KOPT-K1 (cell line): ENCODE results near the gene TP53BP2.
"Not testable (repeated sequence)": the region's sequence is repeated elsewhere in the genome, so short reads cannot be mapped to it uniquely, and the experiment has no call there.

Experiments
- H3K27ac ChIP-seq: fragments of 200-600 bp; sonication (generic); 2 replicates; pipeline ENCODE4 v1.5.1; 2016; ENCODE audit warnings: antibody characterized with exemption, mild to moderate bottlenecking, low read depth, low read length; ENCODE audit not compliant: poor library complexity, severe bottlenecking
- H3K36me3 ChIP-seq: fragments of 200-600 bp; sonication (generic); 2 replicates; pipeline ENCODE4 v1.5.1; 2017; ENCODE audit warnings: antibody characterized with exemption, mild to moderate bottlenecking, low read length, moderate library complexity; ENCODE audit not compliant: insufficient read depth
- H3K9me3 ChIP-seq: fragments of 200-600 bp; sonication (generic); 2 replicates; pipeline ENCODE4 v1.5.1; 2017; ENCODE audit warnings: antibody characterized with exemption, low read length, mild to moderate bottlenecking; ENCODE audit not compliant: insufficient read depth, poor library complexity, severe bottlenecking

TP53BP2 gene

GRCh38 chr1:223845810-223846682, at the start of gene TP53BP2:
TP53BP2 (minus strand) TSS chr1:223845947; CDS start chr1:223845680, 267 bp downstream.
- Histone ChIP-seq H3K9me3 (no peaks in the 10 kb centered on the region), H3K36me3 (no peaks in the 10 kb centered on the region), H3K27ac (peak within 1 kb of the TSS; percentile 80)

DNA sequence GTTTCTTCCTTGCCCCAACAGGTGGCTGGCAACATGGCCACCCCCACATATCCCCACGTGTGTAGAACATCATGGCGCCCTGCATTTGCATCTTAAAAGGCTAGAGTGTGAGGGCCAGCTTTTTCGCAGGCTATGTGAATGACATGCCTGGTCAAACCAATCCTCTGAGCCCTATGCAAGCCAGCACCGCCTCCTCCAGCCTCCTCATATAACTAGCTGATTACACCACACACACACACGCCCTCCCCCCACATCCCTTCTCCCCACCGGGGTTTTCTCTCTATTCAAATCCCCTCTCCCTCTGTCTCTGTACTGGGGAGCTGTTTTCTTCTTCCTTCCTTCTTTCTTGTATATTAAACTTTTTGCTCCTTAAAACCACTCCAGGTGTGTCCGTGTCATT, 44.7 kb upstream of the TP53BP2 start:
- H3K9me3 ChIP-seq, H3K27ac ChIP-seq, H3K36me3 ChIP-seq: not testable (repeated sequence)

GRCh38 chr1:223889319-223889718, 43.6 kb upstream of the TP53BP2 start:
- not testable (repeated sequence) for H3K36me3 ChIP-seq, H3K9me3 ChIP-seq, H3K27ac ChIP-seq

DNA sequence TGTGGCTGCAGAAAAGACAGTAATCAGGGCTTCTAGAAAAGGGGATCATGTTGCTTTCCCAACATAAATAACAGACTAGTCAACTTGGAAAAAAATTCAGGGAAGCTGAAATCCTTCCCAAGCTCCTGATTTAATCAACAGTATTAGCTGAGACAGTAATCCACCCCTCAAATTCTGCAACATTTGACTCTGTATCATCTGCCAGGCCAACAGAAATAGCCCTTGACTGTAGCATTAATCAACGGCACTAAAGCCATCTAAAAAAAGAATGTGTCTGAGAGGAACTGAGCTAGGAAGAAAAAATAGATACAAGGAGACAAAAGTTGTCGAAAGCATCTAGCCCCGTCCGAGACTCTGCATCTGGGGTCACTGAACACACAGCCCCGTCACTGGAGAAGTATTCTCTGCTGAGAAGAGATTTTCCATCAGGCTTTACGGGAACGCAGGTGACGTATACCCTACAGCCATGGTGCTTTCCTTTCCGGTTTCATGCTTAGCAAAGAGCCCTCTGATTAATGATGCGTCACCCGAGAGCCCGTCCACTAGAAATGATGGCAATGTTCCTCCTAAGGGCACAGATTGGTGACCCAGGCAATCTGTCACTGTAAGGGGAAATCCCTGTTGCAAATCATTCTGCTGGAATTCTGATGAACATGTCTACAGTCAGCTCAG, 42.1 kb upstream of the TP53BP2 start:
- no peaks in the 10 kb centered on the region for H3K36me3 ChIP-seq
- no peak overlapping the region for H3K27ac ChIP-seq
- H3K9me3 ChIP-seq = no peaks in the 10 kb centered on the region

DNA sequence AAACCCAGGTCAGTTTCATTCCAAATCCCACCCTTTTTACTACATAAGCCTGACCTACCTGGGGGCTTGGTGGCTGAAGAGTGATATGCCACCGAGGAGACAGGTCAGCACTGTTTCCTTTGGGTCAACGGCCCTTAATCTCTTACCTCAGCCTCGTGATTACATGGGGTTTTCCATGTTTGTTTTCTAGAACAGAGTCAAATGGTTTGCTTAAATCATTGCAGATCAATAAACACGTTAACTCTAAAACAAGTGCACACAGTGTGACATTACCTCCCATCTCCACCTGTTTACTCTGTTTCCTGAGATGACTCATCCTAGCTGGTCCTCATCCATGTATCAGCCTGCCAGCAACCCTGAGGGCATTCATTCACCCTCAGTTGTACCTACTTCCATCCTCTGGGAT, 40.8 kb upstream of the TP53BP2 start:
- Histone ChIP-seq H3K27ac (no peak overlapping the region), H3K36me3 (no peaks in the 10 kb centered on the region), H3K9me3 (no peaks in the 10 kb centered on the region)

GRCh38 chr1:223885614-223886013, 39.9 kb upstream of the TP53BP2 start:
- Histone ChIP-seq H3K27ac (no peak overlapping the region), H3K9me3 (no peaks in the 10 kb centered on the region), H3K36me3 (no peaks in the 10 kb centered on the region)

DNA sequence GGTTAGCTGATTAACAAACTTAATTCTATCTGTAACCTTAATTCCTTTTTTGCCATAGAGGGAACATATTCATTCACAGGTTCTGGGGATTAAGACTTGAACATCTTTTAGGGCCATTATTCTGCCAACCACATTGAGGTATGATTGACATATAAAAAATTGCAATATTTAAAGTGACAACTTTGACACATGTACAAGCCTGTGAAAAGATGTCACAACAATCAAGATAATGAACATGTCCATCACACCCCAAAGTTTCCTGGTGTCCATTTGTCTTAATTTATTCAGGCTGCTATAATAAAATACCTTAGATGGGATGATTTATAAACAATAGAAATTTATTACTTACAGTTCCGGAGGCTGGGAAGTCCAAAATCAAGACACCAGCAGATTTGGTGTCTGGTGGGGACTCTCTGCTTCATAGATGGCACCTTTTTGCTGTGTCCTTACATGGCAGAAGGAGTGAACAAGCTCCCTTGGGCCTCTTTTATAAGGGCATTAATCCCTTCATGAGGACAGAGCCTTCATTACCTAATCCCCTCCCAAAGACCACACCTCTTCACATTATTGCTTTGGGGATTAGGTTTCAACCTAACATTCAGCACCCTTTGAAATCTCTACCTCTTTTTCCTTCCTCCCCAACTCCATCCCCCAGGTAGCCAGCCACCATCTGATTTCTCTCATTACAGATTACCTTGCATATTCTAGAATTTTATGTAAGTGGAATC, 33.0 kb upstream of the TP53BP2 start:
- Histone ChIP-seq H3K9me3 (no peaks in the 10 kb centered on the region), H3K27ac (no peak overlapping the region)

GRCh38 chr1:223877804-223878203, 32.1 kb upstream of the TP53BP2 start:
- H3K36me3 ChIP-seq = no peaks in the 10 kb centered on the region
- H3K9me3 ChIP-seq = no peaks in the 10 kb centered on the region

More for the DNA sequence above, 33.0 kb upstream of the TP53BP2 start:
- H3K36me3 ChIP-seq = no peaks in the 10 kb centered on the region

DNA sequence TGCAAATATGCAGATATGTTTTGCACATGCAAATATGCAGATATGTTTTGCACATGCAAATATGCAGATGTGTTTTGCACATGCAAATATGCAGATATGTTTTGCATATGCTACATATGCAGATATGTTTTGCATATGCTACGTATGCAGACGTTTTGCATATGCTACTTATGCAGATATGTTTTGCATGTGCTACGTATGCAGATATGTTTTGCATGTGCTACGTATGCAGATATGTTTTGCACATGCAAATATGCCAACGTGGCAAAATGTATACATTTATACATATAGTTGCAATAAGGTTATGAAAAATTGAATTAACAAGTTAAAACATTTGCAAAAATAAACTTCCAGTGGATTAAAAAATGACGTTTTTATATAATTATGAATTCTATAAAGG, 30.8 kb upstream of the TP53BP2 start:
- Histone ChIP-seq H3K27ac (no peak overlapping the region), H3K9me3 (no peaks in the 10 kb centered on the region), H3K36me3 (no peaks in the 10 kb centered on the region)

More at GRCh38 chr1:223877804-223878203, 32.1 kb upstream of the TP53BP2 start:
- H3K27ac ChIP-seq = no peak overlapping the region

DNA sequence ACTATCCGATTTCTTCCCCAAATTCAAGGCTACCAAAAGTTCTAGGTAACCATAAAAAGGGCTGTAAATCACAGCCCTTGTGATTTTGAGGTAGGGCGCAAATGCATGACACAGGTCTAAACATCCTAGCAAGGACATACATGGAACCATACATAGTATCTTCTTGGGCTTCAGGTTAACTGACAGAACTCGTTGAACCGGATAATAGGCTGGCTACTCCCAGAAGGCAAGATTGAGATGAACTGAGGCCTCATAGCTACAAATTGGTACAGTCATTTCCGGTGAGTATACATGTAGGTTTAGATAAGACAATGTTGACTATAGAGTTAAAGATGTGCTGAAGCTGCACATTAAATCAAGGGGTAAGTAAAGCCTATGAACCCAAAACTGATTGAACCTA, 27.3 kb upstream of the TP53BP2 start:
- no peaks in the 10 kb centered on the region for H3K36me3 ChIP-seq

DNA sequence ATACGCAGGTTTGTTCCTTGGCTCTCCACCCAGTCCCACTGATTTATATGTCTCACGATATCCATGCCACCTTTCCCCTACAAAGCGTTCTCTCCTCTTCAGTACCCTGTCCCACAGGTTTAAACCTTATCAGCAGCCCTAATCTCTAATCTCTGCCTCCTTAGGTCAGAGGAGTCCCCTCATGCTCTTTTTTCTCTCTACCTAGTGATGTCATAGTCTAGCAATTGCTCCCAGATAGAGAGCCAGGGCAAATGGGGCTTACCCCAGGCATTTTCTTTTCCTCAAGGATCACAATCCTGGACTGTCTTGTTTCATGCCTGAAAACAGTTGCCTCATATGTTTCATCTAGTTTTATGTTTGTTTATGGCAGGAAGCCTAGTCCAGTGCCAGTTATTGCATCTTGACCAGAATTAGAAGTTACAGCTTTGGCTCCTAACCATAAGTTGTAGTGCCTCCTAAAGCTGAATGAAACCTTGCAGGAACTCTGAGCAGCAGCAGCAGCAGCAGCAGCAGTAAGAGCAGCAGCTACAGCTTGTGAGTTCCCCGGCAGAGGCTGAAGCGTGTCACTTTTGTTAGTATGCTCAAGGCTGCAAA, 26.7 kb upstream of the TP53BP2 start:
- Histone ChIP-seq H3K27ac (no peak overlapping the region), H3K9me3 (no peaks in the 10 kb centered on the region), H3K36me3 (no peaks in the 10 kb centered on the region)

More for the DNA sequence above, 27.3 kb upstream of the TP53BP2 start:
- H3K27ac ChIP-seq = no peak overlapping the region
- no peaks in the 10 kb centered on the region for H3K9me3 ChIP-seq

GRCh38 chr1:223870617-223871574, 25.1 kb upstream of the TP53BP2 start:
- no peaks in the 10 kb centered on the region for H3K36me3 ChIP-seq
- no peaks in the 10 kb centered on the region for H3K9me3 ChIP-seq
- H3K27ac ChIP-seq = no peak overlapping the region

DNA sequence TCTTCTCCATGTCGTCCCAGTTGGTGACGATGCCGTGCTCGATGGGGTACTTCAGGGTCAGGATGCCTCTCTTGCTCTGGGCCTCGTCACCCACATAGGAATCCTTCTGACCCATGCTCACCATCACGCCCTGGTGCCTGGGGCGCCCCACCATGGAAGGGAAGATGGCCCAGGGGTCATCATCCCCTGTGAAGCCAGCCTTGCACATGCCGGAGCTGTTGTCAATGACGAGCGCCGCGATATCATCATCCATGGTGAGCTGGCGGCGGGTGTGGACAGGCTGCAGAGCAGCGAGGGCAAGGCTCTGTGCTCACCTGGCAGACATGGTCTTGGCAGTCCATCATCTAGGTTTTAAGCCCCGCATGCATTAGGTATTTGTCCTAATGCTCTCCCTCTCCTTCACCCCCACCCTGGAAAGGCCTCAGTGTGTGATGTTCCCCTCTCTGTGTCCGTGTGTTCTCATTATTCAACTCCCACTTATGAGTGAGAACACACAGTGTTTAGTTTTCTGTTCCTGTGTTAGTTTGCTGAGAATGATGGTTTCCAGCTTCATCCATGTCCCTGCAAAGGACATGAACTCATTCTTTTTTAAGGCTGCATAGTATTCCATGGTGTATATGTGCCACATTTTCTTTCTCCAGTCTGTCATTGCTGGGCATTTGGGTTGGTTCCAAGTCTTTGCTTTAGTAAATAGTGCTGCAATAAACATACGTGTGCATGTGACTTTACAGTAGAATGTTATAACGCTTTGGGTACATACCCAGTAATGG, 19.0 kb upstream of the TP53BP2 start:
- not testable (repeated sequence) for H3K27ac ChIP-seq, H3K36me3 ChIP-seq, H3K9me3 ChIP-seq
